GM23338 (cell line): ENCODE measurements around the gene RAC2. TPM values are rescaled to one million over a fixed set of nuclear protein-coding genes. Genes with fewer than 3 reads are reported as not detected.

Experiments
- ATAC-seq: fragments of 200-7000 bp; cut with Tn5 transposase; 3 replicates; pipeline ENCODE4 v1.9.1; 2020
- DNase-seq: peaks from one replicate; pipeline ENCODE4 v3.0.0-alpha.2; 2015; ENCODE audit warnings: low spot score
- H2AFZ ChIP-seq: fragments of 200-600 bp; sonication (generic); 2 replicates; pipeline ENCODE4 v1.8.0; 2016; ENCODE audit warnings: antibody characterized with exemption, mild to moderate bottlenecking, moderate library complexity
- H3F3A ChIP-seq: fragments of 200-600 bp; sonication (generic); replicated peaks from 2 replicates; pipeline ENCODE4 v1.8.0; 2017; ENCODE audit warnings: antibody characterized with exemption, mixed run types, low read depth
- H3K27ac ChIP-seq: fragments of 200-600 bp; sonication (generic); 2 replicates; pipeline ENCODE4 v1.6.1; 2016; ENCODE audit warnings: low read depth
- H3K27me3 ChIP-seq: fragments of 200-600 bp; sonication (generic); 2 replicates; pipeline ENCODE4 v1.8.0; 2016; ENCODE audit warnings: mild to moderate bottlenecking, mixed run types, moderate library complexity; ENCODE audit not compliant: insufficient read depth
- H3K36me3 ChIP-seq: fragments of 200-600 bp; sonication (generic); 2 replicates; pipeline ENCODE4 v1.8.0; 2016; ENCODE audit warnings: mild to moderate bottlenecking; ENCODE audit not compliant: insufficient read depth
- H3K4me1 ChIP-seq: fragments of 200-600 bp; sonication (generic); 2 replicates; pipeline ENCODE4 v1.8.0; 2016; ENCODE audit warnings: mild to moderate bottlenecking, moderate library complexity; ENCODE audit not compliant: insufficient read depth
- H3K4me2 ChIP-seq: fragments of 200-600 bp; sonication (generic); 2 replicates; pipeline ENCODE4 v1.7.1; 2017; ENCODE audit warnings: mixed run types
- H3K4me3 ChIP-seq: fragments of 200-600 bp; sonication (generic); 2 replicates; pipeline ENCODE4 v1.6.1; 2016; ENCODE audit warnings: mixed run types
- H3K79me2 ChIP-seq: fragments of 200-600 bp; sonication (generic); replicated peaks from 2 replicates; pipeline ENCODE4 v1.8.0; 2017; ENCODE audit warnings: mild to moderate bottlenecking; ENCODE audit not compliant: insufficient read depth
- H3K9me2 ChIP-seq: fragments of 200-600 bp; sonication (generic); 2 replicates; pipeline ENCODE4 v1.8.0; 2017; ENCODE audit not compliant: insufficient read depth
- H4K20me1 ChIP-seq: fragments of 200-600 bp; sonication (generic); replicated peaks from 2 replicates; pipeline ENCODE4 v1.8.0; 2017; ENCODE audit warnings: mild to moderate bottlenecking; ENCODE audit not compliant: insufficient read depth
- H3K27ac Mint-ChIP-seq: 2 replicates; pipeline ENCODE4 v1.8.0; 2020; ENCODE audit warnings: inconsistent platforms, mild to moderate bottlenecking, moderate library complexity, mixed read lengths
- H3K27me3 Mint-ChIP-seq: 3 replicates; pipeline ENCODE4 v1.8.0; 2022; ENCODE audit warnings: low read depth, mild to moderate bottlenecking, moderate library complexity, mixed read lengths, inconsistent platforms; ENCODE audit not compliant: insufficient read depth, poor library complexity
- H3K36me3 Mint-ChIP-seq: 3 replicates; pipeline ENCODE4 v1.8.0; 2021; ENCODE audit warnings: low read depth, mild to moderate bottlenecking, inconsistent platforms, moderate library complexity, mixed read lengths
- H3K4me1 Mint-ChIP-seq: 3 replicates; pipeline ENCODE4 v1.8.0; 2020; ENCODE audit warnings: mild to moderate bottlenecking, inconsistent platforms, mixed read lengths
- H3K4me3 Mint-ChIP-seq: 3 replicates; pipeline ENCODE4 v1.8.0; 2021; ENCODE audit warnings: moderate library complexity, mild to moderate bottlenecking, inconsistent platforms, mixed read lengths
- H3K9me3 Mint-ChIP-seq: 3 replicates; pipeline ENCODE4 v1.8.0; 2020; ENCODE audit warnings: moderate library complexity, mild to moderate bottlenecking, inconsistent platforms, mixed read lengths
- CREB1 ChIP-seq: fragments of 250-450 bp; sonication (Bioruptor Pico); IDR thresholded peaks from 2 replicates; pipeline ENCODE4 v1.5.0; 2020; ENCODE audit warnings: low read depth, mild to moderate bottlenecking, moderate library complexity
- ETS1 ChIP-seq: IDR thresholded peaks from 2 replicates; pipeline ENCODE4 v1.6.1; 2016; ENCODE audit warnings: antibody characterized with exemption
- EZH2 ChIP-seq: fragments of 200-600 bp; sonication (generic); IDR thresholded peaks from one replicate; pipeline ENCODE4 v1.8.0; 2017; ENCODE audit warnings: antibody characterized with exemption, mild to moderate bottlenecking, low read depth; ENCODE audit not compliant: unreplicated experiment
- EZH2phosphoT487 ChIP-seq: fragments of 200-600 bp; sonication (generic); IDR thresholded peaks from one replicate; pipeline ENCODE4 v1.8.1; 2018; ENCODE audit warnings: antibody characterized with exemption; ENCODE audit not compliant: unreplicated experiment
- JUNB ChIP-seq: IDR thresholded peaks from one replicate; pipeline ENCODE4 v1.6.1; 2016; ENCODE audit warnings: antibody characterized with exemption; ENCODE audit not compliant: unreplicated experiment
- NANOG ChIP-seq: IDR thresholded peaks from 2 replicates; pipeline ENCODE4 v1.6.1; 2016; ENCODE audit warnings: antibody characterized with exemption, borderline replicate concordance
- POLR2AphosphoS5 ChIP-seq: IDR thresholded peaks from 2 replicates; pipeline ENCODE4 v1.6.1; 2016; ENCODE audit warnings: antibody characterized with exemption, low read depth
- REST ChIP-seq: IDR thresholded peaks from one replicate; pipeline ENCODE4 v1.6.1; 2018; ENCODE audit warnings: antibody characterized with exemption; ENCODE audit not compliant: unreplicated experiment
- STAT1 ChIP-seq: IDR thresholded peaks from one replicate; pipeline ENCODE4 v1.6.1; 2016; ENCODE audit warnings: antibody characterized with exemption; ENCODE audit not compliant: unreplicated experiment
- ZNF114 ChIP-seq: fragments of 250-450 bp; sonication (Bioruptor Pico); IDR thresholded peaks from 2 replicates; pipeline ENCODE4 v1.5.0; 2020; ENCODE audit warnings: mild to moderate bottlenecking, moderate library complexity
- ZNF331 ChIP-seq: fragments of 250-450 bp; sonication (Bioruptor Pico); IDR thresholded peaks from 2 replicates; pipeline ENCODE4 v1.5.0; 2020; ENCODE audit warnings: low read depth, mild to moderate bottlenecking, moderate library complexity
- ZNF462 ChIP-seq: fragments of 250-450 bp; sonication (Bioruptor Pico); IDR thresholded peaks from 2 replicates; pipeline ENCODE4 v1.5.0; 2020; ENCODE audit warnings: mild to moderate bottlenecking, moderate library complexity
- polyA plus RNA-seq: library from polyadenylated mRNA; unstranded; fragments of >200 nt; fragmentation: Nextera tagmentation; extraction: Ambion mirVana; gene quantifications from 2 replicates; pipeline ENCODE4 v1.2.1, GENCODE V29; 2016
- total RNA-seq: library from RNA; depleted of rRNA; stranded (reverse); fragments of >200 nt; shearing (Covaris generic); gene quantifications from 2 replicates; pipeline ENCODE4 v1.2.3, GENCODE V29; 2014
- TF ChIP-seq, protein P1 (sequence below), 2 experiments: fragments of 200-600 bp in 1 of 2; sonication (generic) in 1 of 2; conservative IDR thresholded peaks; 2 replicates each; pipeline versions ENCODE4 v1.5.1 to v1.6.1; 2016 to 2017; ENCODE audit warnings: antibody characterized with exemption in 2 of 2, low read depth in 2 of 2, mild to moderate bottlenecking in 2 of 2, moderate library complexity in 1 of 2

The RAC2 gene
- total and polyA plus RNA-seq, 2 experiments from 2014 or later: 2.4 to 2.7 TPM

GRCh38 chr22:37273126-37273845 is 29.2 kb upstream of the RAC2 start:
- H3F3A ChIP-seq: no peaks in the 10 kb centered on the region
- Mint-ChIP-seq H3K9me3 (no peaks in the 10 kb centered on the region), H3K27ac (no peak overlapping the region), H3K4me1 (no peaks in the 10 kb centered on the region; the same call in 2 of the 3 replicates), H3K4me3 (no peak overlapping the region), H3K36me3 (no peaks in the 10 kb centered on the region), H3K27me3 (peaks cover 9% of the 10 kb centered on the region)
- H3K27ac ChIP-seq: no peak overlapping the region
- H3K9me2 ChIP-seq: no peaks in the 10 kb centered on the region
- H3K4me2 ChIP-seq: no peak overlapping the region
- no peaks in the 10 kb centered on the region for H3K27me3 ChIP-seq
- ATAC-seq (no peak), DNase-seq (no peak)
- H4K20me1 ChIP-seq: no peaks in the 10 kb centered on the region; the same call in 1 of the 2 replicates
- no peaks in the 10 kb centered on the region for H3K79me2 ChIP-seq
- no peak overlapping the region for H3K4me3 ChIP-seq
- TF ChIP-seq, protein P1, sequence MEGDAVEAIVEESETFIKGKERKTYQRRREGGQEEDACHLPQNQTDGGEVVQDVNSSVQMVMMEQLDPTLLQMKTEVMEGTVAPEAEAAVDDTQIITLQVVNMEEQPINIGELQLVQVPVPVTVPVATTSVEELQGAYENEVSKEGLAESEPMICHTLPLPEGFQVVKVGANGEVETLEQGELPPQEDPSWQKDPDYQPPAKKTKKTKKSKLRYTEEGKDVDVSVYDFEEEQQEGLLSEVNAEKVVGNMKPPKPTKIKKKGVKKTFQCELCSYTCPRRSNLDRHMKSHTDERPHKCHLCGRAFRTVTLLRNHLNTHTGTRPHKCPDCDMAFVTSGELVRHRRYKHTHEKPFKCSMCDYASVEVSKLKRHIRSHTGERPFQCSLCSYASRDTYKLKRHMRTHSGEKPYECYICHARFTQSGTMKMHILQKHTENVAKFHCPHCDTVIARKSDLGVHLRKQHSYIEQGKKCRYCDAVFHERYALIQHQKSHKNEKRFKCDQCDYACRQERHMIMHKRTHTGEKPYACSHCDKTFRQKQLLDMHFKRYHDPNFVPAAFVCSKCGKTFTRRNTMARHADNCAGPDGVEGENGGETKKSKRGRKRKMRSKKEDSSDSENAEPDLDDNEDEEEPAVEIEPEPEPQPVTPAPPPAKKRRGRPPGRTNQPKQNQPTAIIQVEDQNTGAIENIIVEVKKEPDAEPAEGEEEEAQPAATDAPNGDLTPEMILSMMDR (conservative IDR thresholded peaks at IDR 0.05; ENCODE audit: low read depth in 2 of 2): no peak
- no peak for TF ChIP-seq ETS1
- no peak for TF ChIP-seq POLR2AphosphoS5
- TF ChIP-seq REST: no peak
- TF ChIP-seq CREB1 (CRISPR knock-in tag): no peak
- no peak for TF ChIP-seq STAT1
- TF ChIP-seq EZH2phosphoT487: no peak
- no peak for TF ChIP-seq JUNB
- no peak for TF ChIP-seq EZH2
- TF ChIP-seq ZNF462 (CRISPR knock-in tag): no peak
- TF ChIP-seq ZNF114: no peak
- TF ChIP-seq NANOG: no peak
- TF ChIP-seq ZNF331 (CRISPR knock-in tag): no peak
- no peaks in the 10 kb centered on the region for H3K4me1 ChIP-seq
- no peak overlapping the region for H2AFZ ChIP-seq
- H3K36me3 ChIP-seq: no peaks in the 10 kb centered on the region
